ENCODE measurements around the gene GOLGA6L10.
"Not testable (repeated sequence)": the region's sequence is repeated elsewhere in the genome, so short reads cannot be mapped to it uniquely, and the experiment has no call there.

DNA sequence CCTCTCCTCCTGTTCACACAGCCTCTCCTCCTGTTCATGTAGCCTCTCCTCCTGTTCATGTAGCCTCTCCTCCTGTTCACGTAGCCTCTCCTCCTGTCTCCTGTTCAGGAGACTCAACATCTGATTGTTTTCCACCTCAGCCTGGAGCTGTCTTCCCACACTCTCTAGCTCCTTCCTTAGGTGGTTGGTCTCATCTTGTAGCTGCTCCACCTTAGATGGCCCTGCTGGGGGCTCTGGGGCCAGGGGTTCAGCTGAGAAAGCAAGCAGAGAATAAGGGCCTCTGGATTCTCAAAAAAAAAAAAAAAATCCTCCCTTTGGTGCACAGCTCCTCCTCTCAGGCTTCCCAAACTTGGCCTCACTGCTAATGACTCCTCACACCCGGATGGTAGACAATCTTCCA lies 4.1 kb downstream of the GOLGA6L10 start:
- TF ChIP-seq CTCF (IDR thresholded peaks at IDR 0.05); ZFX (IDR thresholded peaks at IDR 0.05; ENCODE audit: borderline replicate concordance): not testable (repeated sequence)
